ENCODE data around the gene ATP12A.

The ATP12A gene

DNA sequence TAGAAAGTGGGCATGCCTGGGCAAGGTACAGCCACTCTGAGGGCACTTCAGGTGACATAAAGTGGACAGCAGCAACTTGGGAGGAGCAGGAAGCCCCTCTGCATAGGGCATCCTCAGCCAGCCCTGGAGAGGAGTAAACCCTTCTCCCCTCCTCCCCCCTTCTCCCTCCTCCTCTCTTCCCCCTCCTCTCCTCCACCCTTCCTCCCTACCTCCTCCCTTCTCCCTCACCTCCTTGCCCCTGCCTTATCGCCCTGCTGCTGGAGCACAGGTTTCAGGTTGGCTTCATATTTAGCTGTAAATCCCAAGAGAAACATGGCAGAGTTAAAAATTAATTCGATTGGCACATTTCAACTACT is 30.5 kb upstream of the ATP12A start:
- ChIA-PET CTCF (interaction anchor here (0.6 kb wide), 1 partner anchor 10 kb away, joined by 3 read pairs; no protein-coding TSS in a partner anchor), POLR2A (no interaction called here)
- DNase-seq (ENCODE audit: extremely low spot score), result no peak
- TF ChIP-seq, protein P1, sequence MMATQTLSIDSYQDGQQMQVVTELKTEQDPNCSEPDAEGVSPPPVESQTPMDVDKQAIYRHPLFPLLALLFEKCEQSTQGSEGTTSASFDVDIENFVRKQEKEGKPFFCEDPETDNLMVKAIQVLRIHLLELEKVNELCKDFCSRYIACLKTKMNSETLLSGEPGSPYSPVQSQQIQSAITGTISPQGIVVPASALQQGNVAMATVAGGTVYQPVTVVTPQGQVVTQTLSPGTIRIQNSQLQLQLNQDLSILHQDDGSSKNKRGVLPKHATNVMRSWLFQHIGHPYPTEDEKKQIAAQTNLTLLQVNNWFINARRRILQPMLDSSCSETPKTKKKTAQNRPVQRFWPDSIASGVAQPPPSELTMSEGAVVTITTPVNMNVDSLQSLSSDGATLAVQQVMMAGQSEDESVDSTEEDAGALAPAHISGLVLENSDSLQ (IDR thresholded peaks at IDR 0.05), result no peak
- TF ChIP-seq FOXA1 (IDR thresholded peaks at IDR 0.05) (no peak), FOXK2 (IDR thresholded peaks at IDR 0.05) (no peak), HDGF (IDR thresholded peaks at IDR 0.05; ENCODE audit: borderline replicate concordance) (no peak), ELF4 (IDR thresholded peaks at IDR 0.05) (no peak), BHLHE40 (IDR thresholded peaks at IDR 0.05; ENCODE audit: borderline replicate concordance) (no peak), ARNT (IDR thresholded peaks at IDR 0.05) (no peak), LEF1 (IDR thresholded peaks at IDR 0.05; ENCODE audit: borderline replicate concordance) (no peak), L3MBTL2 (conservative IDR thresholded peaks at IDR 0.05) (no peak), NFRKB (IDR thresholded peaks at IDR 0.05) (no peak), ZNF384 (IDR thresholded peaks at IDR 0.05) (no peak), SP1 (IDR thresholded peaks at IDR 0.05) (no peak), TARDBP (IDR thresholded peaks at IDR 0.05) (no peak), SUZ12 (IDR thresholded peaks at IDR 0.05) (no peak)

DNA sequence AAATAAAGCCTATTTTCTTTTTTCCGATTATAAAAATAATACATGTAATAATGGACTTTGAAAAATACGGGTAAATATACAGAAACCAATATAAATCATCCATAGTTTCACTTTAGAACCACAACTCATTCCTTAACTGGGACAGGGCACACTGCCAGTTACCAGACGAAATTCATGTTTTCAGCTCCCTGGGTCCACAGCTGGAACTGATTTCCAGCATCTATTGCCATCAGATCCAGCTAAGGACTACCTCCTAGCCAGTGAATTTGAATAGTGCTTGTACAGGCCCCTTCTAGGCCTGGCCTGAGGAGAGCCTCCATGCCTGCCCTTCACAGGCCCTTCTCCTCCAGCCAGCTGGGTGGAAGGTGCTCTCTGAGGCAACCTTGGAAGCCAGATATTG is 30.0 kb upstream of the ATP12A start:
- TF ChIP-seq SUZ12 (IDR thresholded peaks at IDR 0.05), result no peak
- no peak for TF ChIP-seq L3MBTL2 (conservative IDR thresholded peaks at IDR 0.05)
- TF ChIP-seq BHLHE40 (IDR thresholded peaks at IDR 0.05; ENCODE audit: borderline replicate concordance), result no peak
- TF ChIP-seq, protein P1 (IDR thresholded peaks at IDR 0.05), result no peak
- no peak for TF ChIP-seq SP1 (IDR thresholded peaks at IDR 0.05)
- TF ChIP-seq ELF4 (IDR thresholded peaks at IDR 0.05), result no peak
- TF ChIP-seq ZNF384 (IDR thresholded peaks at IDR 0.05), result no peak
- TF ChIP-seq ARNT (IDR thresholded peaks at IDR 0.05), result no peak
- TF ChIP-seq CTBP1 (IDR thresholded peaks at IDR 0.05; ENCODE audit: borderline replicate concordance), result no peak
- TF ChIP-seq FOXA1 (IDR thresholded peaks at IDR 0.05), result no peak
- no peak for TF ChIP-seq FOXM1 (IDR thresholded peaks at IDR 0.05; ENCODE audit: borderline replicate concordance)
- ChIA-PET CTCF (interaction anchor here (0.6 kb wide), 1 partner anchor 10 kb away, joined by 3 read pairs; no protein-coding TSS in a partner anchor), POLR2A (no interaction called here)
- DNase-seq (ENCODE audit: extremely low spot score), result no peak

GRCh38 chr13:24651718-24652345 is 28.4 kb upstream of the ATP12A start:
- no peak for DNase-seq (ENCODE audit: extremely low spot score)
- TF ChIP-seq TARDBP (IDR thresholded peaks at IDR 0.05) (no peak), FOXK2 (IDR thresholded peaks at IDR 0.05) (no peak), LEF1 (IDR thresholded peaks at IDR 0.05; ENCODE audit: borderline replicate concordance) (no peak), L3MBTL2 (conservative IDR thresholded peaks at IDR 0.05) (no peak), CTBP1 (IDR thresholded peaks at IDR 0.05; ENCODE audit: borderline replicate concordance) (no peak), FOXM1 (IDR thresholded peaks at IDR 0.05; ENCODE audit: borderline replicate concordance) (no peak), NFRKB (IDR thresholded peaks at IDR 0.05) (no peak), ELF4 (IDR thresholded peaks at IDR 0.05) (no peak), FOXA1 (IDR thresholded peaks at IDR 0.05) (no peak), ZNF384 (IDR thresholded peaks at IDR 0.05) (no peak), ARNT (IDR thresholded peaks at IDR 0.05) (no peak), BHLHE40 (IDR thresholded peaks at IDR 0.05; ENCODE audit: borderline replicate concordance) (no peak), SP1 (IDR thresholded peaks at IDR 0.05) (no peak), SUZ12 (IDR thresholded peaks at IDR 0.05) (no peak), HDGF (IDR thresholded peaks at IDR 0.05; ENCODE audit: borderline replicate concordance) (no peak)
- TF ChIP-seq, protein P1 (IDR thresholded peaks at IDR 0.05), result no peak
- CTCF ChIA-PET, result no interaction called here

DNA sequence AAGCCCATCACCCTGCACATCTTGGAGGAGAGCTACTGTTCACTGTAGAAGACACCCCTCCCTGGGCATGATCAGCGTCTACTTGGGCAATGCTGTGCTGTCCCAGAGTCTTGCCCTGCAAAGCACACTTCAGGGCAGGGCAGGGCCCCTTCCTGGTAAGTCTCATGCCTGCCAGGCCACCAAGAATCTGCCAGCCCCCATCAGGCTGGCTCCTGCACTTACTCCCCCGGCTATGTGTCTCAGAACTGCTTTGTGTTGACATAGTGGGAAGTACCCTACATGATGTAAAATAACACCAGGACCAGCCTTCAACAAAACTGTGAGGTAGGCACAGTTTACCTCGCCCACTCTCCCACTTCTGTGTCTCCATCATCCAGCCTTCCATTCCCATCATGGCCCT is 27.8 kb upstream of the ATP12A start:
- CTCF ChIA-PET, result no interaction called here
- no peak for DNase-seq (ENCODE audit: extremely low spot score)
- POLR2A ChIA-PET, result no interaction called here
- no peak for TF ChIP-seq SP1 (IDR thresholded peaks at IDR 0.05)
- no peak for TF ChIP-seq ZNF384 (IDR thresholded peaks at IDR 0.05)

More at GRCh38 chr13:24651718-24652345, 28.4 kb upstream of the ATP12A start:
- POLR2A ChIA-PET, result no interaction called here

DNA sequence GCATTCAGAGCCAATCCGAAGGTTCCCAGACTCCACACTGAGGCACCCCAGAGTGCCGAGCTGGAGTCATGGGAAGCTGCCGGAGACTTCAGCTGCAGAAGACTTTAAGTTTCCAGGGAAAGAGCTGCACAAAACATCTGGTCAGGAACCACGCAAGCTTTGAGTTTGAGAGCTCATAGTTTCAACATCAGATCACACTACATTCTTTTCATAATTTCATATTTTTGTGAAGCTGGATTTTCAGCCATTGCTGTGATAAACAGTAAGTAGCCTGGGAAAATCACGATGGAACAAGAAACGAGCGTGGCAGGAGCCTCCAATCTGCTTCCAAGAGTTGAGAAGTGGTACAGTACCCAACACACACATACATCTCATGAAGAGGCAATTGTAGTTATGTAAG is 25.5 kb upstream of the ATP12A start:
- no peak for TF ChIP-seq SP1 (IDR thresholded peaks at IDR 0.05)
- no peak for TF ChIP-seq TARDBP (IDR thresholded peaks at IDR 0.05)
- TF ChIP-seq CTBP1 (IDR thresholded peaks at IDR 0.05; ENCODE audit: borderline replicate concordance), result no peak
- no peak for TF ChIP-seq L3MBTL2 (conservative IDR thresholded peaks at IDR 0.05)
- no peak for TF ChIP-seq LEF1 (IDR thresholded peaks at IDR 0.05; ENCODE audit: borderline replicate concordance)
- TF ChIP-seq, protein P1 (IDR thresholded peaks at IDR 0.05), result no peak
- no peak for TF ChIP-seq BHLHE40 (IDR thresholded peaks at IDR 0.05; ENCODE audit: borderline replicate concordance)
- TF ChIP-seq SUZ12 (IDR thresholded peaks at IDR 0.05), result no peak
- TF ChIP-seq FOXM1 (IDR thresholded peaks at IDR 0.05; ENCODE audit: borderline replicate concordance), result no peak
- no peak for TF ChIP-seq ARNT (IDR thresholded peaks at IDR 0.05)
- TF ChIP-seq ELF4 (IDR thresholded peaks at IDR 0.05), result no peak
- no peak for TF ChIP-seq ZNF384 (IDR thresholded peaks at IDR 0.05)
- TF ChIP-seq FOXK2 (IDR thresholded peaks at IDR 0.05), result no peak
- no peak for TF ChIP-seq HDGF (IDR thresholded peaks at IDR 0.05; ENCODE audit: borderline replicate concordance)
- TF ChIP-seq NFRKB (IDR thresholded peaks at IDR 0.05), result no peak
- no peak for TF ChIP-seq FOXA1 (IDR thresholded peaks at IDR 0.05)
- POLR2A ChIA-PET, result no interaction called here
- CTCF ChIA-PET, result interaction anchor here (0.6 to 1.0 kb wide), 2 partner anchors 11 to 31 kb away, joined by 3 to 4 read pairs; no protein-coding TSS in a partner anchor
- no peak for DNase-seq (ENCODE audit: extremely low spot score)

Data from HEK293T (cell line).